HEK293 (cell line): ENCODE measurements around the gene PLEKHB2.

Experiments used
- ZNF24 ChIP-seq: fragments of 450-650 bp; formaldehyde crosslinking; IDR thresholded peaks from 2 replicates; pipeline ENCODE4 v1.5.1; 2016; ENCODE audit warnings: missing biosample characterization, missing genetic modification characterization
- ZNF274 ChIP-seq, 2 experiments: fragments of 200-500 bp in 1 of 2; fragments of 450-650 bp in 1 of 2; sonication (Bioruptor generic) in 1 of 2; formaldehyde crosslinking in 1 of 2; IDR thresholded peaks; 2 replicates each; pipeline versions ENCODE4 v1.5.1 to v1.6.1; 2014 to 2016; ENCODE audit warnings: borderline replicate concordance in 1 of 2, inconsistent platforms in 1 of 2, low read length in 1 of 2, missing biosample characterization in 1 of 2, missing genetic modification characterization in 1 of 2
- TF ChIP-seq, protein P1 (sequence below): fragments of 450-650 bp; formaldehyde crosslinking; conservative IDR thresholded peaks from 2 replicates; pipeline ENCODE4 v1.5.1; 2016; ENCODE audit warnings: low read depth, missing biosample characterization, missing genetic modification characterization
- TF ChIP-seq, protein P2 (sequence below): fragments of 450-650 bp; formaldehyde crosslinking; optimal IDR thresholded peaks from 2 replicates; pipeline ENCODE3; 2016; ENCODE audit warnings: missing biosample characterization, mild to moderate bottlenecking, missing genetic modification characterization
- TF ChIP-seq, protein P3 (sequence below): fragments of 450-650 bp; formaldehyde crosslinking; IDR thresholded peaks from 2 replicates; pipeline ENCODE4 v1.5.1; 2017; ENCODE audit warnings: missing biosample characterization, missing genetic modification characterization

DNA sequence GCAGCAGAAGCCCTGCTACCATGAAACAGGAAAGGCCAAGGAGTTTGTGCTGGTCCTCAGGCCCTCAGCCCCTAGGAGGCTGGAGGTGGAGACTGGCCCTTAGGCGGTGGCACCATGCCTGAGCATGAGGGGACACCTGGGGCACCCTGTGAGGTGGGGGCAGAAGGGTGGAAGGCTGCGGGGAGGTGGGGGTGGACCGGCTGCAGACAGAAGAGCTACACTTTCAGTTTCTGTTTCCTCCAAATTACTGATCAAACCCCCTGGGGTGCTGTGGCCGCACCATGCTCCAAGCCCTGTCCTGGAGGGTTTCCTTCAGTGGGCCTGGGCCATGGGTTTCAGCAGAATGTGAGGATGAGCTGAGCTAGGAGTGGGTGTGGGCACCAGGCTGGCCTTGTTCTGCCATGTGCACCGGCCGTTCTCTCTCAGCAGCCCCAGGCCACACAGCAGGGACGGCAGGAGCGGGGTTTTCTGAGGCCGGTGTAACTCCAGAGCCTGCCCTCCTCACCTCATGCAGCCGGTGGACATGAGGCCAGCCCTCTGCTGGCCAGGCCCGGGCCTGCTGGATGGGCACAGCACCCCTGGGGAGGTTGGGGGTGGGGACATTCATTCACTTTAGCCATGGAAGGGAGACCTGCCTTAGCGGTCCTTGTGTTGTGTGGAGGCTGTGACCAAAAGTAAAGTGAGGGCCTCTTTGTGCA lies 51.5 kb downstream of the PLEKHB2 start:
- TF ChIP-seq, protein P1, sequence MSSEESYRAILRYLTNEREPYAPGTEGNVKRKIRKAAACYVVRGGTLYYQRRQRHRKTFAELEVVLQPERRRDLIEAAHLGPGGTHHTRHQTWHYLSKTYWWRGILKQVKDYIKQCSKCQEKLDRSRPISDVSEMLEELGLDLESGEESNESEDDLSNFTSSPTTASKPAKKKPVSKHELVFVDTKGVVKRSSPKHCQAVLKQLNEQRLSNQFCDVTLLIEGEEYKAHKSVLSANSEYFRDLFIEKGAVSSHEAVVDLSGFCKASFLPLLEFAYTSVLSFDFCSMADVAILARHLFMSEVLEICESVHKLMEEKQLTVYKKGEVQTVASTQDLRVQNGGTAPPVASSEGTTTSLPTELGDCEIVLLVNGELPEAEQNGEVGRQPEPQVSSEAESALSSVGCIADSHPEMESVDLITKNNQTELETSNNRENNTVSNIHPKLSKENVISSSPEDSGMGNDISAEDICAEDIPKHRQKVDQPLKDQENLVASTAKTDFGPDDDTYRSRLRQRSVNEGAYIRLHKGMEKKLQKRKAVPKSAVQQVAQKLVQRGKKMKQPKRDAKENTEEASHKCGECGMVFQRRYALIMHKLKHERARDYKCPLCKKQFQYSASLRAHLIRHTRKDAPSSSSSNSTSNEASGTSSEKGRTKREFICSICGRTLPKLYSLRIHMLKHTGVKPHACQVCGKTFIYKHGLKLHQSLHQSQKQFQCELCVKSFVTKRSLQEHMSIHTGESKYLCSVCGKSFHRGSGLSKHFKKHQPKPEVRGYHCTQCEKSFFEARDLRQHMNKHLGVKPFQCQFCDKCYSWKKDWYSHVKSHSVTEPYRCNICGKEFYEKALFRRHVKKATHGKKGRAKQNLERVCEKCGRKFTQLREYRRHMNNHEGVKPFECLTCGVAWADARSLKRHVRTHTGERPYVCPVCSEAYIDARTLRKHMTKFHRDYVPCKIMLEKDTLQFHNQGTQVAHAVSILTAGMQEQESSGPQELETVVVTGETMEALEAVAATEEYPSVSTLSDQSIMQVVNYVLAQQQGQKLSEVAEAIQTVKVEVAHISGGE: no peak
- TF ChIP-seq, protein P2, sequence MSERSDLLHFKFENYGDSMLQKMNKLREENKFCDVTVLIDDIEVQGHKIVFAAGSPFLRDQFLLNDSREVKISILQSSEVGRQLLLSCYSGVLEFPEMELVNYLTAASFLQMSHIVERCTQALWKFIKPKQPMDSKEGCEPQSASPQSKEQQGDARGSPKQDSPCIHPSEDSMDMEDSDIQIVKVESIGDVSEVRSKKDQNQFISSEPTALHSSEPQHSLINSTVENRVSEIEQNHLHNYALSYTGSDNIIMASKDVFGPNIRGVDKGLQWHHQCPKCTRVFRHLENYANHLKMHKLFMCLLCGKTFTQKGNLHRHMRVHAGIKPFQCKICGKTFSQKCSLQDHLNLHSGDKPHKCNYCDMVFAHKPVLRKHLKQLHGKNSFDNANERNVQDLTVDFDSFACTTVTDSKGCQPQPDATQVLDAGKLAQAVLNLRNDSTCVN (tag by site-specific recombination): no peak
- TF ChIP-seq ZNF24 (tag by site-specific recombination) (no peak), ZNF274 (IDR thresholded peaks at IDR 0.05; ENCODE audit: low read length) (no peak), ZNF274 (tag by site-specific recombination; IDR thresholded peaks at IDR 0.05; ENCODE audit: borderline replicate concordance) (no peak)
- TF ChIP-seq, protein P3, sequence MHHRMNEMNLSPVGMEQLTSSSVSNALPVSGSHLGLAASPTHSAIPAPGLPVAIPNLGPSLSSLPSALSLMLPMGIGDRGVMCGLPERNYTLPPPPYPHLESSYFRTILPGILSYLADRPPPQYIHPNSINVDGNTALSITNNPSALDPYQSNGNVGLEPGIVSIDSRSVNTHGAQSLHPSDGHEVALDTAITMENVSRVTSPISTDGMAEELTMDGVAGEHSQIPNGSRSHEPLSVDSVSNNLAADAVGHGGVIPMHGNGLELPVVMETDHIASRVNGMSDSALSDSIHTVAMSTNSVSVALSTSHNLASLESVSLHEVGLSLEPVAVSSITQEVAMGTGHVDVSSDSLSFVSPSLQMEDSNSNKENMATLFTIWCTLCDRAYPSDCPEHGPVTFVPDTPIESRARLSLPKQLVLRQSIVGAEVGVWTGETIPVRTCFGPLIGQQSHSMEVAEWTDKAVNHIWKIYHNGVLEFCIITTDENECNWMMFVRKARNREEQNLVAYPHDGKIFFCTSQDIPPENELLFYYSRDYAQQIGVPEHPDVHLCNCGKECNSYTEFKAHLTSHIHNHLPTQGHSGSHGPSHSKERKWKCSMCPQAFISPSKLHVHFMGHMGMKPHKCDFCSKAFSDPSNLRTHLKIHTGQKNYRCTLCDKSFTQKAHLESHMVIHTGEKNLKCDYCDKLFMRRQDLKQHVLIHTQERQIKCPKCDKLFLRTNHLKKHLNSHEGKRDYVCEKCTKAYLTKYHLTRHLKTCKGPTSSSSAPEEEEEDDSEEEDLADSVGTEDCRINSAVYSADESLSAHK (tag by site-specific recombination): no peak
